ENCODE measurements around the gene SOX13. TPM values are rescaled to one million over a fixed set of nuclear protein-coding genes. Genes with fewer than 3 reads are reported as not detected.

The SOX13 gene
- total and polyA plus RNA-seq, 9 of the 15 experiments (the other 6 are each of a cell fraction or from before 2014, with no cell fraction given) = 0.03 to 0.35 (median 0.06) TPM; not detected in 5

- no TSS peak for BruUV-seq (replicated peaks)
- no peaks in the 10 kb centered on the region for H3K36me3 ChIP-seq (ENCODE audit: control insufficient read depth, insufficient read depth, low read length)
- H3K79me2 ChIP-seq (ENCODE audit: control insufficient read depth, insufficient read depth, low read length) = no peaks in the 10 kb centered on the region
- CTCF ChIA-PET (ENCODE audit: low intra/inter-chr PET ratio) = interaction anchor here (0.5 to 3.3 kb wide), 6 partner anchors 234 to 790 kb away, joined by 3 to 35 read pairs (median 8); partner anchors contain the start of gene SNRPE
- FAIRE-seq = peak; percentile 87
- peak overlapping the region in 1 of 2 experiments; percentile 54; a peak in 1 of 4 replicates for H3K9ac ChIP-seq (ENCODE audit: insufficient read depth in 1 of 2, low read depth in 2 of 2, low read length in 2 of 2)
- no peaks in the 10 kb centered on the region for H3K9me3 ChIP-seq (replicated peaks; ENCODE audit: control insufficient read depth, insufficient read depth, low read depth, low read length)
- no peak overlapping the region for H3K4me3 ChIP-seq
- no peak overlapping the region for H3K27ac ChIP-seq (ENCODE audit: extremely low read depth, low read depth, low read length)
- no peaks in the 10 kb centered on the region for H3K9me1 ChIP-seq (ENCODE audit: control insufficient read depth, insufficient read depth, low read length)
- peaks cover 16 to 38% of the 10 kb centered on the region in 2 experiments for H3K27me3 ChIP-seq (ENCODE audit: control insufficient read depth in 2 of 2, insufficient read depth in 2 of 2, low read length in 2 of 2)
- intact Hi-C loops (cut with micrococcal nuclease) (loop anchor here (1.0 to 10.0 kb wide), 4 partner anchors 258 to 622 kb away; partner anchors contain the start of genes ATP2B4 and SNRPE), in situ Hi-C loops (cut with MboI) (loop anchor here (5.0 kb wide), 1 partner anchor 267 kb away; the partner anchor contains the start of gene SNRPE)
- DNase-seq (ENCODE audit: extremely low read depth in 1 of 4, low spot score in 3 of 4) = peak; percentile 73 to 96 (median 94)
- ATAC-seq = peak; percentile 97
- 21% methylated on average over 22 of the region's 29 CpGs for WGBS (ENCODE audit: insufficient coverage, low coverage, missing lambda C conversion rate)
- no peaks in the 10 kb centered on the region for H4K20me1 ChIP-seq (replicated peaks; ENCODE audit: control insufficient read depth, insufficient read depth, low read length)
- POLR2A ChIA-PET = interaction anchor here (0.5 to 1.4 kb wide), 14 partner anchors 9 to 754 kb away, joined by 3 to 9 read pairs (median 3); no protein-coding TSS in a partner anchor
- peak overlapping the region; percentile 2; the same call in 1 of the 2 replicates for H3K4me2 ChIP-seq (ENCODE audit: insufficient read depth, low read length)
- H3K4me1 ChIP-seq (replicated peaks in 1 of 2; ENCODE audit: control insufficient read depth in 2 of 2, insufficient read depth in 2 of 2, low read length in 2 of 2) = peaks cover 0 to 15% of the 10 kb centered on the region in 2 experiments; a peak in 2 of 5 replicates
- H2AFZ ChIP-seq (ENCODE audit: low read depth, low read length) = peak overlapping the region; percentile 35
- TF ChIP-seq KAT7 (CRISPR knock-in tag; IDR thresholded peaks at IDR 0.05; ENCODE audit: borderline replicate concordance) (no peak), E2F8 (IDR thresholded peaks at IDR 0.05; ENCODE audit: low read depth, partially characterized antibody) (no peak), HDAC8 (tag; IDR thresholded peaks at IDR 0.05) (no peak), SRSF1 (IDR thresholded peaks at IDR 0.05; ENCODE audit: low read depth, low read length) (no peak), SRSF9 (IDR thresholded peaks at IDR 0.05; ENCODE audit: borderline replicate concordance, low read depth, low read length) (no peak), NCOA6 (IDR thresholded peaks at IDR 0.05) (no peak), EP400 (IDR thresholded peaks at IDR 0.05) (no peak), ZNF41 (CRISPR knock-in tag; conservative IDR thresholded peaks at IDR 0.05) (0 out of 2 replicates have a peak, but pooled peaks have one; percentile 13), HNRNPK (IDR thresholded peaks at IDR 0.05; ENCODE audit: low read depth, low read length, poor library complexity, severe bottlenecking) (no peak), HIVEP1 (CRISPR knock-in tag; IDR thresholded peaks at IDR 0.05) (0 out of 2 replicates have a peak, but pooled peaks have one; percentile 26), AFF4 (CRISPR knock-in tag; IDR thresholded peaks at IDR 0.05) (no peak)
These were observed 56.3 kb downstream of the SOX13 start for GRCh38 chr1:204128964-204129896.
